Activated CD8-positive, alpha-beta memory T cell treated with anti-CD3 and anti-CD28 coated beads for 24 hours (primary cell): ENCODE data around the gene TBC1D32.
"Not testable (repeated sequence)": the region's sequence is repeated elsewhere in the genome, so short reads cannot be mapped to it uniquely, and the experiment has no call there.

Experiments used
- DNase-seq: peaks from one replicate; pipeline ENCODE4 v3.0.0-alpha.2; 2020

TBC1D32 gene

DNA sequence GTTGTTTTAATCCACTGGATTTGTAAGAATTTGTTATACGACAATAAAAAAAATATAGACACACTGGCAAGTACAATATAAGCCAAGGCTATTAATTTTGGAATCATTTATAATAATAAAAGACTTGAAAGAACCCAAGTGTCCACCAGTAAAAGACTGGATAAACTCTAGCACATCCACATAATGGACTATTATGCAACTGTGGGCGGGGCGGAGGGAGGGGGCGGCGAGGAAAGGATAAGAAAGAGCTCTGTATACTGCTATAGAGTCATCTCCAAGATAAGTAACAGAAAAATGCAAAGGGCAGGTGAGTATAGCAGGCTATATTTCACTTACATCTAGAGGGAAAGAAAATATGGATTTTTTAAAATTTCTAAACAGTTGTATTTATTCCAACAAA lies 123.3 kb downstream of the TBC1D32 start:
- no peak for DNase-seq

DNA sequence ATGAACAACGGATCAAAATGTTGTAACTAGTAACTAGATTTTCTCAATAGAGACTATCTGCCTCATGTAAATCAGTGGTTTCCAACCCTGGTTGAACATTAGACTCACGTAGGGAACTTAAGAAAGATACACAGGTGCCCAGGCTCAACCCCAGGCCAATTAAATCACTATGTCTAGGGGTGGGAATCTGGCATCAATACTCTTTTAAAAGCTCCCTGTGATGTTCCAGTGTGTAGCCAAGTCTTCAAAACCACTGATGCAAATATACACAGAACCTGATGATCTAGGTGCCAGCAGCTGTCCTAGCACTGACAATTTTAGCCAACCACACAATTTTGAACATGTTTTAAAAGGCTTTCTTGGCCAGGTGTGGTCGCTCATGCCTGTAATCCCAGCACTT lies 128.7 kb downstream of the TBC1D32 start:
- no peak for DNase-seq

- DNase-seq: no peak
These were observed 133.2 kb downstream of the TBC1D32 start for GRCh38 chr6:121201105-121201504.

DNA sequence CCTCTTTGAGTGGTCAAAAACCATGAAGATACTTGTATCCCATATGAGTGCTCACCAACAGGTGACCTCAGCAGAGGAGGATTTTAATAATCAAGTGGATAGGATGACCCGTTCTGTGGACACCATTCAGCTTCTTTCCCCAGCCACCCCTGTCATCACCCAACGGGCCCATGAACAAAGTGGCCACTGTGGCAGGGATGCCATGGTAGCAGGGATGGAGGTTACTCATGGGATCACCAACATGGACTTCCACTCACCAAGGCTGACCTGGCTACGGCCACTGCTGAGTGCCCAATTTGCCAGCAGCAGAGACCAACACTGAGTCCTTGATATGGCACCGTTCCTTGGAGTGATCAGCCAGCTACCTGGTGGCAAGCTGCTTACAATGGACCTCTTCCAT lies 138.2 kb downstream of the TBC1D32 start:
- DNase-seq: not testable (repeated sequence)

GRCh38 chr6:121190122-121190521 lies 144.2 kb downstream of the TBC1D32 start:
- DNase-seq: no peak

DNA sequence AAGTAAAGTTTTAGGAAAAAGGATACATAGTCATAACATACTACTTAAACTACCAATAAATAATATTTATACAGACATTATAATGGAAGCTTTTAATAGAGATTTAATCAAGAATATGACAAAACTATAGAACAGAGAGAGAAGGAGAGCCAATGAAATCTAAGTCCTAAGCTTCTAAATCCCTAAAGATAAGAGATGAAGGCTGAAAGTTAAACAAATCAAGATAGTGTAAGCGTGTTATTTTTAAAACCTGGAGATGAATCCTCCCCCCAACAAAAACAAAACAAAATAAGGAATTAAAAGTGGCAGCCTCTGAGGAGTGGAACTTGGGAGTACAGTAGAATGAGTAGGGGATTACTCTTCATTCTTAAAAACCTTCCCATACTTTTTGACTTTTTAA lies 145.9 kb downstream of the TBC1D32 start:
- DNase-seq: no peak

DNA sequence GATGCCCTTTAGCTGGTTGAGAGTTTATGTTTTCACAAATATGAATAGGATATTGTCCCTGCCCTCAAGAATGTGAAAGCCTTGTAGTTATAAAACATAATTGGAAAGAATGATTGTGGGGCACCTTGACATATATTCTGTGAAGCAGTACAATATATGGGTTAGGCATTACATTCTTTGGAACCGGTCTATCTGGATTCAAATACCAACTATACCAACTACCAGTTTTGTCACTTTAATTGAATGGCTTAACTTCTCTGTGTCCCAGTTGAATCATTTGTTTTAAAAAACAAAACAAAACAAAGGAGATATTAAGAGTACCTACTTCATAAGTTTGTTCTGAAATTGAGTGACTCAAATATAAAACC lies 146.5 kb downstream of the TBC1D32 start:
- no peak for DNase-seq

- no peak for DNase-seq
These were observed 147.0 kb downstream of the TBC1D32 start for GRCh38 chr6:121187200-121187832.

DNA sequence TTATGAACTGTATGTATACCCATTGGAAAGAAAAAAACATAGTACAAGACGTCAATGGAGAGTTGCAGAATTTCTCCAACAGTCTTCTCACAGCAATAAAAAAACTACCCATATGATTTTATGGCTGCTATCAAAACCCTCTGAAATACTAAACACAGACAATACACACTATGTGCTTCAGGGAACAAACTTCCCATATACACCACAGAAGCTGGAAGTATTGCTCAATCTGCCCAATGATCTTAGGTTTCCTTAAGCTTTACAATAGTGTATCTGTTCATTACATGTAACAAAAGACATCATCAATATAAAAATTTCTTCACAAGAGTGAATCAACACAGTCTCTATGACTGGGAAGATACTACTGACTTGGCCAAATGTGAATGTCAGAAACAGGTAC lies 150.5 kb downstream of the TBC1D32 start:
- DNase-seq: no peak

GRCh38 chr6:121175827-121176226 lies 158.5 kb downstream of the TBC1D32 start:
- no peak for DNase-seq

GRCh38 chr6:121172451-121172850 lies 161.8 kb downstream of the TBC1D32 start:
- not testable (repeated sequence) for DNase-seq

GRCh38 chr6:121171879-121172278 lies 162.4 kb downstream of the TBC1D32 start:
- DNase-seq: no peak

GRCh38 chr6:121161886-121162285 lies 172.4 kb downstream of the TBC1D32 start:
- no peak for DNase-seq

DNA sequence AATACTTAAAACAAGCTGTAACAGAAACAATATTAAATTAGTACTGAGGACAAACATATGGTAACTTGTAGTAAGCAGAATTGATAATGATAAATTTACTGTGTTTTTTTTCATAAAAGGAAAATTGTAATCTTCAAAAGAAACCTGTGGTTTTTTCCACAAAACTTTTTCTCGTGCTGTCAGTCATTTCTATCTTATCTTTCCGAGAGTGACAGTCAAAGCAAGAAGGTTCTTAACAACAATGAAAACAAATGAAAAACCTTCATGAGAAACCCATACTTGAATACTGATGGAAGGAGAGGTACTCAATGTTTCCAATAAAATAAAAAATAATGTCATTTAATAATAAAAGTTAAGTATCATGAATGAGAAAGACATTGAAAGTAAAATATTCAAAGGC lies 174.0 kb downstream of the TBC1D32 start:
- no peak for DNase-seq

GRCh38 chr6:121158891-121159290 lies 175.4 kb downstream of the TBC1D32 start:
- no peak for DNase-seq

GRCh38 chr6:121158438-121158837 lies 175.8 kb downstream of the TBC1D32 start:
- no peak for DNase-seq

GRCh38 chr6:121157906-121158305 lies 176.4 kb downstream of the TBC1D32 start:
- no peak for DNase-seq

- no peak for DNase-seq
These were observed 190.8 kb downstream of the TBC1D32 start for GRCh38 chr6:121143476-121143875.

- no peak for DNase-seq
These were observed 192.2 kb downstream of the TBC1D32 start for GRCh38 chr6:121142093-121142492.

GRCh38 chr6:121135425-121135824 lies 198.9 kb downstream of the TBC1D32 start:
- no peak for DNase-seq

DNA sequence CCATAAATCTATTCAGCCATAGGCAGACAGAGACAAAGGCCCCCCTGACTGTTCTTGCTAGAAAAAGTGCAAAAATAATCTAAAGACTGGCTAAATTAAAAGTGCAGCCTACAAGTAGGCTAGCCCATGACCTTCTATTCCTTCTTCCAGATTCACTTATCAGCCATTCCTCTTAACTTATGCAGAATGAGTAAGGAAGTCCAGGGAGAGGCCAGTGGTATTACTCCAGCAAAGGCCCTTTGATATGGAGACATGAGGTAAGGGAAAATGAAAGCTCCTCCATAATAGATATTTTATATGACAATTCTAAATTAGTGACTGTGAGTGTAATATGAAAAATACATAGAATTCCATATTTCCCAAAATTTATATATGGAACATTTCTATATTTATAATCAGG lies 199.4 kb downstream of the TBC1D32 start:
- no peak for DNase-seq

GRCh38 chr6:121124600-121124999 lies 209.7 kb downstream of the TBC1D32 start:
- no peak for DNase-seq

DNA sequence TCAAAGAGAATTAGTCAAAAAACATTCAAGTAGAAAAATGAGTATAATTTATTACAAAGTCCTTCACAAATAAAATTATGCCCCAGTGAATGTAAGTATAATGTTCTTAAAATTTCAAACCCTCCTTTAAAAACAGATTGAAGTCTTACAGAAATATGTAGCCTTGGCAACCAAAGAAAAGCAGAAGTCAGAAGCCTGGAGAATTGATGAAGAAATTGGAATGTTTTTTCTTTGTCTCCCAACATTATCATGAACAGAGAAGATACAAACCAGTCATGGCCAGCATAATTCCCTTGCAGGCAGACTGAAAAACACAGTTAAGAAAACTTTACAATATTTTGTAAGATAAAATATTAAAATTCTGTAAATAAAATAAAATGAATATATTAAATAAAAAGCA lies 221.9 kb downstream of the TBC1D32 start:
- no peak for DNase-seq

GRCh38 chr6:121110733-121111132 lies 223.5 kb downstream of the TBC1D32 start:
- DNase-seq: no peak

DNA sequence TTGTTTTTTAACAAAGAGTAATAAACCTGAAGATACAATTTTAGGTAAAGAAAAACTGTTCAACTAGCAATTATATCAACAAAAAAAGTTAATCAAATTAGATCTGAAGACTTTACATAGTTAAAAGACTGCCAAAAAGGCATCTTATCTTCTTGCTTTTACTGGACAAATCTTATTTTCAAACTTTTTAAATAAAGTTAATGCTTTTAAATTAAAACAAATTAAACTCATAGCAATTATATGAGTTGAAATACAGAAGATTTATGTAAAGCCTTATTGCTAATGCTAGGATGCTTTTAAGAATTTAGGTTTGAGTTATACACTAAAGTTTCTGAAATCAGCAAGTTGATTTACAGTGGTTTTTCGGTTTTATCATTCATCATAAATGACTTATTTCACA lies 227.3 kb downstream of the TBC1D32 start:
- DNase-seq: no peak

- no peak for DNase-seq
These were observed 228.8 kb downstream of the TBC1D32 start for GRCh38 chr6:121105461-121105860.
